ENCODE results near the gene ZNF71. TPM values are rescaled to one million over a fixed set of nuclear protein-coding genes. Genes with fewer than 3 reads are reported as not detected.

The ZNF71 gene
- total and polyA plus RNA-seq, 7 donors, result 3.6 to 11.7 (median 4.7) TPM

DNA sequence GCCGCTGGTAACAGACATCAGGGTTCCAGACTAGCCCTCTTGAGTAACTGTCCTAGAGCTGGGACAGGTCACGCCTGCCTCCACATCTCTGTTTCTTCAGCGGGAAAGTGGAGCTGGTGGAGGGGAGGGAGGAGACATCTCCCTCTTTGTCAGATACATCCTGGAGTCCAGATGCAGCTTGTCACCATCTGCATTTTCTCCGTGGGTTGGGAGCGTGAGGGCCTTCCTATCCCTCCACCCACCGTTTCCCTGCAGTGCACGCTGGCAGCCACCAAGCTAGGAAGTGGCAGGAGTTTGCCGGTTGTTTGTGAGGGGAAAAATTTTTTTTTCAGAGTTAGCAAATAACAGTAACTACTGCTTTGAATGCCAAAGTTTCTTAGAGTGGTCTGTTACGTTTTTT lies 27.9 kb downstream of the ZNF71 start:
- H3K4me3 ChIP-seq, result no peak overlapping the region
- intact Hi-C loops (cut with DNase I), result no loop called here
- TF ChIP-seq CTCF (IDR thresholded peaks at IDR 0.05), result no peak
- WGBS, 3 donors, result 81 to 93% (median 88%) methylated on average over 9 of the region's 9 CpGs
- H3K9me3 ChIP-seq, result peaks cover 46% of the 10 kb centered on the region
- H3K27me3 ChIP-seq (ENCODE audit: insufficient read depth in 3 of 3, low read length in 2 of 3), result no peaks in the 10 kb centered on the region
- H3K4me1 ChIP-seq, result no peaks in the 10 kb centered on the region
- no peak for ATAC-seq
- DNase-seq, result no peak
- no peak overlapping the region for H3K27ac ChIP-seq
- peaks cover 4 to 36% of the 10 kb centered on the region in 2 donors for H3K36me3 ChIP-seq (ENCODE audit: insufficient read depth in 1 of 2, low read depth in 1 of 2)

- DNase-seq (no peak), ATAC-seq (no peak)
- H3K4me1 ChIP-seq, result no peaks in the 10 kb centered on the region
- TF ChIP-seq CTCF (IDR thresholded peaks at IDR 0.05), result no peak
- peaks cover 4 to 36% of the 10 kb centered on the region in 2 donors for H3K36me3 ChIP-seq (ENCODE audit: insufficient read depth in 1 of 2, low read depth in 1 of 2)
- WGBS, 3 donors, result 91 to 92% (median 92%) methylated on average over 9 of the region's 9 CpGs
- peaks cover 49% of the 10 kb centered on the region for H3K9me3 ChIP-seq
- intact Hi-C loops (cut with DNase I), result no loop called here
- no peaks in the 10 kb centered on the region for H3K27me3 ChIP-seq (ENCODE audit: insufficient read depth in 3 of 3, low read length in 2 of 3)
- no peak overlapping the region for H3K4me3 ChIP-seq
- no peak overlapping the region for H3K27ac ChIP-seq
Observed at GRCh38 chr19:56625708-56626107, 30.6 kb downstream of the ZNF71 start.

DNA sequence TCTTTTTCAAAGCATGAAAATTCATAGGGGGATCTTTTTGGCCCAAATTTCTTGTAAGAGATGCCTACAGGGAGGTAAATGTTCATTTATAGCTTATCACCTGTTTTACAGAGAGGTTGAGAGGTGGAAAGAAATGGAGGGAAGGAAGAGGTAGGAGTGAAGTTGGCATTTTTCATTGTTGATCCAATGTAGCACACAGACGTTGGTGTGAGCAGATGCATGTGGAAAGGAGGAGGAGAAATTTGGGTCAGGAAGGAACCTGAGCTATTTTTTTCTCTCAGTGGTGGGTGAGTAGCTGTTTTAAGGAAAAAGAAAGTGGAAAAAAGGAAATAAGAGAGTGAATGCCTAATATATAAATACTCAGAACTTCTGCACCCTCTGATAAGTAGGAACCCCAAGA lies 37.9 kb downstream of the ZNF71 start:
- H3K9me3 ChIP-seq, result peaks cover 80% of the 10 kb centered on the region
- no peaks in the 10 kb centered on the region for H3K27me3 ChIP-seq (ENCODE audit: insufficient read depth in 3 of 3, low read length in 2 of 3)
- H3K36me3 ChIP-seq (ENCODE audit: insufficient read depth in 1 of 2, low read depth in 1 of 2), result no peaks in the 10 kb centered on the region
- intact Hi-C loops (cut with DNase I), result no loop called here
- 15 to 19% (median 16%) methylated on average over 1 of the region's 1 CpG for WGBS, 3 donors
- no peak for TF ChIP-seq CTCF (IDR thresholded peaks at IDR 0.05)
- no peak for DNase-seq
- no peak overlapping the region for H3K4me3 ChIP-seq
- no peaks in the 10 kb centered on the region for H3K4me1 ChIP-seq
- no peak for ATAC-seq
- H3K27ac ChIP-seq, result no peak overlapping the region

- Histone ChIP-seq H3K4me3 (no peak overlapping the region), H3K27me3 (ENCODE audit: insufficient read depth in 3 of 3, low read length in 2 of 3) (peaks cover 0 to 4% (median 1%) of the 10 kb centered on the region in 3 donors), H3K36me3 (ENCODE audit: insufficient read depth in 1 of 2, low read depth in 1 of 2) (no peaks in the 10 kb centered on the region), H3K9me3 (peaks cover 47% of the 10 kb centered on the region), H3K27ac (no peak overlapping the region), H3K4me1 (no peaks in the 10 kb centered on the region)
- DNase-seq (peak in 1 of 2 donors; percentile 50), ATAC-seq (peak in 1 of 4 donors; percentile 41)
- WGBS, 3 donors, result 8 to 10% (median 10%) methylated on average over 21 of the region's 21 CpGs
- intact Hi-C loops (cut with DNase I), result no loop called here
- TF ChIP-seq CTCF (IDR thresholded peaks at IDR 0.05), result no peak
Observed at GRCh38 chr19:56637976-56638555, 43.0 kb downstream of the ZNF71 start.

- peaks cover 0 to 13% (median 11%) of the 10 kb centered on the region in 3 donors for H3K27me3 ChIP-seq (ENCODE audit: insufficient read depth in 3 of 3, low read length in 2 of 3)
- peaks cover 35% of the 10 kb centered on the region for H3K9me3 ChIP-seq
- no peak overlapping the region for H3K4me3 ChIP-seq
- H3K36me3 ChIP-seq (ENCODE audit: insufficient read depth in 1 of 2, low read depth in 1 of 2), result no peaks in the 10 kb centered on the region
- intact Hi-C loops (cut with DNase I), result no loop called here
- ATAC-seq, result no peak
- H3K4me1 ChIP-seq, result no peaks in the 10 kb centered on the region
- no peak overlapping the region for H3K27ac ChIP-seq
- WGBS, 3 donors, result 28 to 40% (median 28%) methylated on average over 7 of the region's 7 CpGs
- DNase-seq, result no peak
- TF ChIP-seq CTCF (IDR thresholded peaks at IDR 0.05), result no peak
Observed at GRCh38 chr19:56639217-56639616, 44.1 kb downstream of the ZNF71 start.

Data from psoas muscle (tissue), 8 donors.